Measurements from ENCODE around the gene SCN5A.

DNA sequence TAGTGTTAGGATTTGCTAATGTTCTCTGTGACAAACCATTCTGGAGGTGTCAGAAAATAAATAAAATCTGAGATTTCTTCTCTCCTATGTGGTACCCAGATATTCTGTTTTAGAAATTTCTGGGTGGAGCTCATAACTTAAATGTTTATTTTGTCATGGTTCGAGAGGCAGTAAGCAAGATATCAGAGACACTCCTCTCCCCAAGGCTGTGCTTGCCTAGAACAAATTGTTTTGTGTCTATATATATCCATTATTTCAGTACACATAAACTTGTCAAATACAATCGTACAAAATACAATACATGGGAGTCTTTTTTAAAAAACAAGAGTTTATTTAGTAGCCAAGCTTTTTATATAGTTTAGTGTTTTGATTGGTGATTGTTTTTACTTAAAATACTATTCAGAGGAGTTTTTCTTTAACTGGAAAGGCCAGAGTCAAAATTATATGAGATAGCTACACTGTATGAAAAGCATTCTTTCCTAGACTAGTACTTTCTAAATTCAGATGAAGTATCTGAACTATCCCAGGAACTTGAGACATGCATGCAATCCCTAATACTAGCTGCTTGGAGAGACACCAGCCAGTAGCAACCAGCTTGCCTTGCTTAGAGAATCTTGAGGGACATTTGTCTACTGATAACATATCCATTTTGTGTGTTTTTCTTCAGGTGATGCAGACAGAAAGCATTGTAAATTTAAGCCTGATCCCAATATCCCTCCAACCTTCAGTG is 148.6 kb downstream of the SCN5A start:
- TF ChIP-seq, protein P1, sequence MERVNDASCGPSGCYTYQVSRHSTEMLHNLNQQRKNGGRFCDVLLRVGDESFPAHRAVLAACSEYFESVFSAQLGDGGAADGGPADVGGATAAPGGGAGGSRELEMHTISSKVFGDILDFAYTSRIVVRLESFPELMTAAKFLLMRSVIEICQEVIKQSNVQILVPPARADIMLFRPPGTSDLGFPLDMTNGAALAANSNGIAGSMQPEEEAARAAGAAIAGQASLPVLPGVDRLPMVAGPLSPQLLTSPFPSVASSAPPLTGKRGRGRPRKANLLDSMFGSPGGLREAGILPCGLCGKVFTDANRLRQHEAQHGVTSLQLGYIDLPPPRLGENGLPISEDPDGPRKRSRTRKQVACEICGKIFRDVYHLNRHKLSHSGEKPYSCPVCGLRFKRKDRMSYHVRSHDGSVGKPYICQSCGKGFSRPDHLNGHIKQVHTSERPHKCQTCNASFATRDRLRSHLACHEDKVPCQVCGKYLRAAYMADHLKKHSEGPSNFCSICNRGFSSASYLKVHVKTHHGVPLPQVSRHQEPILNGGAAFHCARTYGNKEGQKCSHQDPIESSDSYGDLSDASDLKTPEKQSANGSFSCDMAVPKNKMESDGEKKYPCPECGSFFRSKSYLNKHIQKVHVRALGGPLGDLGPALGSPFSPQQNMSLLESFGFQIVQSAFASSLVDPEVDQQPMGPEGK (CRISPR knock-in tag; IDR thresholded peaks at IDR 0.05; ENCODE audit: borderline replicate concordance), result no peak
- TF ChIP-seq CREB5 (CRISPR knock-in tag; IDR thresholded peaks at IDR 0.05; ENCODE audit: low read depth) (no peak), ZNF565 (CRISPR knock-in tag; conservative IDR thresholded peaks at IDR 0.05; ENCODE audit: low read depth) (no peak), ZFP3 (CRISPR knock-in tag; IDR thresholded peaks at IDR 0.05) (no peak), TCF4 (CRISPR knock-in tag; IDR thresholded peaks at IDR 0.05; ENCODE audit: borderline replicate concordance) (no peak), ZNF8 (CRISPR knock-in tag; IDR thresholded peaks at IDR 0.05) (no peak), POU6F1 (CRISPR knock-in tag; IDR thresholded peaks at IDR 0.05; ENCODE audit: borderline replicate concordance, low read depth) (no peak), PPARA (CRISPR knock-in tag; IDR thresholded peaks at IDR 0.05; ENCODE audit: borderline replicate concordance) (no peak), CSDC2 (CRISPR knock-in tag; IDR thresholded peaks at IDR 0.05) (no peak)
- TF ChIP-seq, protein P2, sequence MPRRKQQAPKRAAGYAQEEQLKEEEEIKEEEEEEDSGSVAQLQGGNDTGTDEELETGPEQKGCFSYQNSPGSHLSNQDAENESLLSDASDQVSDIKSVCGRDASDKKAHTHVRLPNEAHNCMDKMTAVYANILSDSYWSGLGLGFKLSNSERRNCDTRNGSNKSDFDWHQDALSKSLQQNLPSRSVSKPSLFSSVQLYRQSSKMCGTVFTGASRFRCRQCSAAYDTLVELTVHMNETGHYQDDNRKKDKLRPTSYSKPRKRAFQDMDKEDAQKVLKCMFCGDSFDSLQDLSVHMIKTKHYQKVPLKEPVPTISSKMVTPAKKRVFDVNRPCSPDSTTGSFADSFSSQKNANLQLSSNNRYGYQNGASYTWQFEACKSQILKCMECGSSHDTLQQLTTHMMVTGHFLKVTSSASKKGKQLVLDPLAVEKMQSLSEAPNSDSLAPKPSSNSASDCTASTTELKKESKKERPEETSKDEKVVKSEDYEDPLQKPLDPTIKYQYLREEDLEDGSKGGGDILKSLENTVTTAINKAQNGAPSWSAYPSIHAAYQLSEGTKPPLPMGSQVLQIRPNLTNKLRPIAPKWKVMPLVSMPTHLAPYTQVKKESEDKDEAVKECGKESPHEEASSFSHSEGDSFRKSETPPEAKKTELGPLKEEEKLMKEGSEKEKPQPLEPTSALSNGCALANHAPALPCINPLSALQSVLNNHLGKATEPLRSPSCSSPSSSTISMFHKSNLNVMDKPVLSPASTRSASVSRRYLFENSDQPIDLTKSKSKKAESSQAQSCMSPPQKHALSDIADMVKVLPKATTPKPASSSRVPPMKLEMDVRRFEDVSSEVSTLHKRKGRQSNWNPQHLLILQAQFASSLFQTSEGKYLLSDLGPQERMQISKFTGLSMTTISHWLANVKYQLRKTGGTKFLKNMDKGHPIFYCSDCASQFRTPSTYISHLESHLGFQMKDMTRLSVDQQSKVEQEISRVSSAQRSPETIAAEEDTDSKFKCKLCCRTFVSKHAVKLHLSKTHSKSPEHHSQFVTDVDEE (CRISPR knock-in tag; IDR thresholded peaks at IDR 0.05), result no peak

All from SK-N-SH treated with all-trans-retinoic acid at 6 μM for 48 hours (cell line).